GM10266 (cell line): ENCODE measurements around the gene RGS12.

Experiments
- DNase-seq: peaks from one replicate; pipeline ENCODE4 v3.0.0; 2012; ENCODE audit errors: extremely low spot score
- TF ChIP-seq, protein P1 (sequence below): IDR thresholded peaks from 2 replicates; pipeline ENCODE4 v1.5.1; 2012; ENCODE audit warnings: mild to moderate bottlenecking, low read depth; ENCODE audit not compliant: control insufficient read depth, insufficient read depth; ENCODE audit errors: missing control alignments

RGS12 gene

DNA sequence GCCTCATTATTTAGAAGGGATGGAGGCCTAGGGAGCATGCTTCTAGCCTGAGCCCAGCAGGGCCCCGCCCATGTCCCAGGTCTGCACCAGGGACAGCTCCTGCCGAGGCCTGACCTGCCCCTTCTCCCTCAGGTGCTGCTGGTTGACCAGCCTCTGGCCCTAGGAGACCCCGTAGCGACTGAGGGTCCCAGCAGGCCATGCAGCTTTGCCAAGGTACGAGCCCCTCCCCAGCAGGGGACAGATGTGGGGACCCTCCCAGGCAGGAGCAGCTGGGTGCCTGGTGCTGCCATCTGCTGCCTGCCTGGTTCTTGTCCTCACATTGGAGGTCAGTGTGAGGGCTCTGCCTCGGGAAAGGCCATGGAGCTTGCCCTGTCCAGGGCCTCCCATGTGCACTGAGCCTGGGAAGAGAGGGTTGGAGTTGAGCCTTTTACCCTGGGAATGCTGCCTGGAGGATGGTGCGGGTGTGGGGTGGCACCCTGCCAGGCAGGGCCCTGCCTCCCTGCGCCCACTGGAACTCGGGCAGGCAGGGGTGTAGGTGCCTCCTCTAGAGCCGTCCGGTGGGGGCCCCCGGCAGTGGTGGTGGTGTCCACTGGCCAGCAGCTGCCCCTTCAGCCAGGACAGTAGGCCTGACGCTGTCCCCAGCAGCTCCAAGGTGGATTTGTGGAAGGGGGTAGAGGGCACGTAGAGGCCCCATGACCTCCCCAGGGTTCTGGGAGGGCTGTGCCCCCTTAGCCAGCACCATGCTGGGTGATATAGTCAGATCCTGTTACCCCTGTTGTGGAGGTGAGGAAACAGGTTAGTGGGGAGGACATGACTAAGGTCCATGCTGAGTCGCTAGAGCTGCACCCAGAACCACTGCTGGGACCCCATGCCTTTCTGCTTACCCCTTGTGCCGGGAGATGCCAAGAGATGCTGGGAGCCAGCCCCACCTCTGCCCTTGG is 46.1 kb upstream of the RGS12 start:
- no peak for DNase-seq
- TF ChIP-seq, protein P1, sequence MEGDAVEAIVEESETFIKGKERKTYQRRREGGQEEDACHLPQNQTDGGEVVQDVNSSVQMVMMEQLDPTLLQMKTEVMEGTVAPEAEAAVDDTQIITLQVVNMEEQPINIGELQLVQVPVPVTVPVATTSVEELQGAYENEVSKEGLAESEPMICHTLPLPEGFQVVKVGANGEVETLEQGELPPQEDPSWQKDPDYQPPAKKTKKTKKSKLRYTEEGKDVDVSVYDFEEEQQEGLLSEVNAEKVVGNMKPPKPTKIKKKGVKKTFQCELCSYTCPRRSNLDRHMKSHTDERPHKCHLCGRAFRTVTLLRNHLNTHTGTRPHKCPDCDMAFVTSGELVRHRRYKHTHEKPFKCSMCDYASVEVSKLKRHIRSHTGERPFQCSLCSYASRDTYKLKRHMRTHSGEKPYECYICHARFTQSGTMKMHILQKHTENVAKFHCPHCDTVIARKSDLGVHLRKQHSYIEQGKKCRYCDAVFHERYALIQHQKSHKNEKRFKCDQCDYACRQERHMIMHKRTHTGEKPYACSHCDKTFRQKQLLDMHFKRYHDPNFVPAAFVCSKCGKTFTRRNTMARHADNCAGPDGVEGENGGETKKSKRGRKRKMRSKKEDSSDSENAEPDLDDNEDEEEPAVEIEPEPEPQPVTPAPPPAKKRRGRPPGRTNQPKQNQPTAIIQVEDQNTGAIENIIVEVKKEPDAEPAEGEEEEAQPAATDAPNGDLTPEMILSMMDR = no peak

DNA sequence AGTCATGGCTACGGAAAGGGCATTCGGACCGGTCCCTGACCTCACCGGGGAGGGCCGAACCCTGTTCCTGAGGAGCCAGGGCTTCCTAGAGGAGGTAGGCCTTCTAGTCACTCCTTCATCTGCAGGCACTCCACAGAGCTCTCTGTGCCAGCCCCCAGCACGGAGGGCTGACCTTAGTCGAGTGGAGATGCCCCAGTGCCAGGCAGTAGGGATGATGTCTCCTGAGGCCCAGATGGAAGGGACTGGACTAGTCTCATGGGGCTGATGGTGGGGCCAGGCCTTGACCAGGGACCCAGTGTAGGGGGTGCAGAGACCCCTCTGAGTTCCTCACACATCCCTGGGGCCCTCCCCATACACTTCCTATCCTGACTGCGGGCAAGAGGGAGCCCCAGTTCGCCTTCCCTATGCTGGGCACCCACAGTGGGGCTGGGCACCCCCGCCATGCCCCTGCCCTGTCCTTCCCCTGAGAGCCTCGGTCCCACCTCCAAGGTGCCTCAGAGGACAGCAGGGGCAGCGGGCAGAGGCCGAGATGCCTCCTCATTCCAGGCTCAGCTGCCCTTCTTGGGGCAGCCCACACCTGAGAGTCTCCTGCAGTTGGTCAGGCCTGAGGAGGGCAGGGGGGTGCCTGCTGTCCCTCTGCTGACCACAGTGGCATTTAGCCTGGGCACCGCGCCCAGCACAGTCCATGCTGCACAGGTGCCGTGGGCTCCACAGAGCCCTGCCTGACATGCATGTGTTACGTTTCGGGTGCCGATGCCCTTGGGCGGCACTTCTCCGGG is 45.2 kb upstream of the RGS12 start:
- TF ChIP-seq, protein P1 = no peak
- DNase-seq = no peak

DNA sequence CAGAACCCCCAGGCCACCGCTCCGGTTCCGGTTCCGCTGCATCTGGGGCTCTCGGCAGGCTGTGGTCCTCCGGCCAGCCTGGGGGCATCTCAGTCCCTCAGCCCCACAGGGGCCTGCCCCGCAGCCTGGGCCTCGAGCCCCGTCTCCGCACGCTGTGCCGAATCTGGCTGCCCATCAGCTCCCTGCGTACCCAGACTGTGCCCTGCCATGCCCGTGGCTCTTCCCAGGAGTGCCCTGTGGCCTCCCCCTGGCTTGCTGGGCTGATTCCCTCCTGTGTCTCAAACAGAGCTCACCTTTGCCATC is 44.7 kb upstream of the RGS12 start:
- TF ChIP-seq, protein P1 = no peak

DNA sequence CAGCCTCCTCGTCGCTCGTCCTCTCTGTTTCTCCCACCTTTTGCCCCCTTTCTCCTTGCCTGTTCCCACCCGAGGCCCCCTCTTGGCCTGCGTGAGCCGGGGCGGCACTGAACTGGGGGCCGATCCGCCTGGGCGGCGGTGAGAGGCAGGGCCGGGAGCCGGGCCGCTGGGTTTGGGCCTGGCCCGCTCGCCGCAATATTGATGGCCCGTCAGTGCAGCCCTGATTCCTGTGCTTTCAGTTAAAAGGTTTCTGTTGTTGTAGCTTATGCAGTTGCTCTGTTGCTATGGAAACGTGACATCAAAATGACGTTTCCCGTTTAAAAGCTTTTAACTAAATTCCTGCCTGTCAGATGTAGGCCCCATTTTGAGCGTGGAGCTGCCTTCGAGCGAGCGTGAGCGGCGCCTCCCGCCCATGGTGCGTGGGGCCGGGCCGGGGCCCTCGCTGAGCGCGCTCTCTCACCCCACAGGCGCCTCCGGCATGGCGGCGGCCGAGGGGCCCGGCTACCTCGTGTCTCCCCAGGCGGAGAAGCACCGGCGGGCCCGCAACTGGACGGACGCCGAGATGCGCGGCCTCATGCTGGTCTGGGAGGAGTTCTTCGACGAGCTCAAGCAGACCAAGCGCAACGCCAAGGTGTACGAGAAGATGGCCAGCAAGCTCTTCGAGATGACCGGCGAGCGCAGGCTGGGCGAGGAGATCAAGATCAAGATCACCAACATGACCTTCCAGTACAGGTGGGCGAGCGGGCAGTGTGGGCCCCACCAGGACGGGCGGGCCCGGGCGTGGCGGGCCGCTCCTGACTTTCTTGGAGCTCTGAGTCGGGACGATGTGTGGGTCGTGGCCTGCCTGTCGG is 43.8 kb upstream of the RGS12 start, which contains the start of gene MSANTD1:
MSANTD1 (plus strand) TSS at position 349 of the 851 bp plus-strand sequence; CDS start at position 413, 64 bp downstream.
- TF ChIP-seq, protein P1 = no peak
- DNase-seq = no peak

More for the DNA sequence above, 44.7 kb upstream of the RGS12 start:
- no peak for DNase-seq

DNA sequence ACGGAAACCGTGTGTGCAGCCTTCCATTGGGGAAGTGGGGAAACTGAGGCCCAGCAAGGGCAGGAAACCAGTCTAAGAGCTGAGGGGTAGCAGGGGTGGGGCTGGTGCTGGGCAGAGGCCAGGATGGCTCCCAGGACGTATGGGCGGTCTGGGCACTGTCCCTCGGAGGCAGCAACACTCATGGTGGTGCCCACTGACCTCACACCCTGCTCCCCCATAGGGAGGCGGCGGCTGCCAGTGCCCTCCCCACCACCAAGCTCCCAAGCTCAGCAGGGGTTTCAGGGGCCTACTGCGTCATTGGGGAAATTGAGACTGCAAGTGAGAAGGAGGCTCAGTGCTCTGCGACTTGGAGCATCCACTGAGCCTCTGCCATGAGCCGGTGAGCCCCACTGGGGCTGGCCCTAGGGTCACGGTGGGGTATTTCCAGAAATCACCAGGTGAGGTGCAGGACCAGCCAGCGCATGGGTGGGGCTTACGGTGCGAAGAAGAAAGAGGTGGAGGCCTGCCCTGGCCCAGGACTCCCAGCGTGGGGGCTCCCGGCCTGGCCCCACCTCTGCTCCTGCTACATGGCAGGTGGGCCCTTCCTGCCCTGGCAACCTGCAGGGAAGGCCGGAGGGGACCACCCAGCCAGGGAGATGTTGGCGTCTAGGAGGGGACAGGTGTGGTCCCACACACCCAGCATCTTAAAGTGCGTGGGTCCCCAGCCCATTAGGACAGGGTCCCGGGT is 42.9 kb upstream of the RGS12 start:
- DNase-seq = no peak
- TF ChIP-seq, protein P1 = no peak

DNA sequence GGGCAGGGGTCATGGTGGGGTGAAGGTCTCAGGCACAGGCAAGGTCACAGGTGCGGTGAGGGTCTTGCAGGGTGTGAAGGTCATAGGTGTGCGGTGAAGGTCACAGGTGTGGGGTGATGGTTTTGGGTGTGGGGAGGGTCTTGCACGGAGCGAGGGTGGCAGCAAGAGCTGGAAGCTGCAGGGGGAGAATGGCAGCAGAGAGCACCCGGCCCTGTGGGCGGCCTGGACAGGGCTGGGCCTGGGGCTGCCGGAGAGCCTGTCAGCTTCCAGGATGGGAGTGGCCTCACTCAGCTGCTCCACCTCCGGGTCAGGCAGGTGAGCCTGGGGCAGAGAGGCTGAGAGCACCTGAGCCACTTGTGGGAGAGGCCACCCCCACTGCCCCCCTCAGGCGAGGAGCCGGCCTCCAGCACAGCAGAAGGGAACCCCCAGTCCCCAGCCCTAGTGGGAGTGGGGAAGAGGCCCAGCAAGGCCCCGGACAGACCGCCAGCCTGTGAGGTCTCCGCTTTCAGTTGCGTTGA is 42.3 kb upstream of the RGS12 start:
- TF ChIP-seq, protein P1 = no peak
- no peak for DNase-seq
